Measurements from ENCODE around the gene PUDP. TPM values are rescaled to one million over a fixed set of nuclear protein-coding genes. Genes with fewer than 3 reads are reported as not detected.
"Not testable (repeated sequence)": the region's sequence is repeated elsewhere in the genome, so short reads cannot be mapped to it uniquely, and the experiment has no call there.

The PUDP gene
- polyA plus RNA-seq, 1 donor = 20.5 TPM

DNA sequence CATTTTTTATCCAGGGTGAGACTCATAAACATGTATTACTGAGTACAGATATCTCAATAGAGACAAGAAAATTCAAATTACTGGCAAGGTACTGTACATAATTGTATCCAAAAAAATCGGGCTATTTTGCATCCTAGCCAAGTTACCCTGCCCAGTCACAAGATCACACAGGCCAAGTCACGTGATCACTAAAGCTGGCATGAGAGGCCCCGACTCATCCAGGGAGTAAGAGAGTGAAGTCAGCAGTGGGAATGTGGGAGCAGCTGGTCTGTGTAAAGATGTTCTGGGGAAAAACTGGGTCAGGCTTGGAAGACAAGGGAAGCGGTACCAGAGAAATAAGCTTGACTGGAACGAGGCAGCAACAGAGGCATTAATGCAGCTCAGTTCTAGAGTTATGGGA, 119.7 kb downstream of the PUDP start:
- no peak for DNase-seq

DNA sequence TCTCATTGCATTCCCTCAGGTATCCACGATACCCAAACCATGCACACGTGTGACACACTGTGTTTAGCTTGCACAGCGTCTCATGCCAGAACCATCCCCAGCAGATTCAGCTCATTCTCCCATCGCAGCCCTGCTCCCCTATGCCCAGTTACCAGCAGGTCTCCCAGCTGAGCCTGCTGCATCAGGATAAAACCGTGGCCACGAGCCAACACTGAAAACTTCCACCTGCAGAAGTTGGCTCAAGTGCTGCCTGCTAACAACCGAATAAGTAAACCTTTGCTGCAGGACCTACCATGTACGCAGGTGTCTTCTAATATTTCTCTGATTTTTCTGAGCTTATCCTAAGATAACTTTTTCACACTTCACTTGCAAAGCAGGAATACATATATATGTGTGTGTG, 120.9 kb downstream of the PUDP start:
- DNase-seq = no peak

GRCh38 chrX:7026365-7026764, 121.6 kb downstream of the PUDP start:
- DNase-seq = not testable (repeated sequence)

DNA sequence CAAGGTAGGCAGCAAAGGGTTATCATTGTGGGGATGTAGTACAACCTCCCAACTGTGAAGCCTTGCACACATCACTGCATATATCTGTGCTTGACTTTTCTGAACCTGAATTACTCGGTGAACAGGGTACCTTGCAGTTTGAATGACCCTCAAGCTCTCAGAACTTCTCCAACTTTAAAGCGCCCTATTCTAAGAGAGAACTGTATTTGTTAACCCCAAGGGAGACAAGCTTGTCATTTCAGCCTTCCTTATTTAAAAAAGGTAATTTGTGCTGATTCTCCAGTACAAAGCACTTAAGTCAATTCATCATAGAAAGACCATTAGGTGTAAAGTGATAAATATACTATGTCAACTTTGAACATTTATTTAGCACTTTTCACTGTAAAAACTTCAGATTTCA, 122.5 kb downstream of the PUDP start:
- DNase-seq = no peak

DNA sequence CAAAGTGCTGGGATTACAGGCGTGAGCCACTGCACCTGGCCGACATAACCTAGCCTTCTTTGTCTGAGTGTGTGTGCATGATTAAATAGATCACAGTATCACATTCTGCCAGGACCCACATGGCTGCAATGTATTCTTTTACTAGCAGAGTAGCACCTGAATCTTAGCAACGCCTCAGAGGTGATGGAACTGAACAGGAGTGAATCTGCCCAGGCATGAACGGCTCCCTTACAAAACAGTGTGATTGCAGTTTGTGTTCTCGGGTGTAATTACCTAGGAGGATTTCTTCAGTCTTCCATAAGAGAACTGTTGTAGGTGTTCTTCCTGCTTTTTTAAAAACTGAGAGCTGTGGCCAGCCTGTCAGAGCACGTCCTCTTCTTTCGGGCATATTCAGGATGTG, 123.1 kb downstream of the PUDP start:
- no peak for DNase-seq

DNA sequence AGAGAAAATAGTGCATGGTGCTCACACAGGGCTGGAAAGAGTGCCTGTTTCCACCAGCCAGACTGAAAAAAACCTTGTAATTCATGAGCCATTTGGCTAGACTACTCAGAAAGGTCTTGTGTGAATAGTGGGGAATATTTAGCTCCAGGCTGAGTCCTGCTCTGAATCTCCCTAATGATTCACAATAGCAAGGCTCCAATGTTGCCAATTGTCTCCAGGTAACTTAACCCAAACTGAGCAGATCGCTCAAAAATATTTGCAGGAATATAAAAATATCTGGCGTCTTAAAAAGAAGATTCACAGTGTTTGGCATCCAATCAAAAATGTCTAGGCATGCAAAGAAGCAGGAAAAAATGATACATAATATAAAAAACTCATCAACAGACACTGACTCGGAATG, 125.0 kb downstream of the PUDP start:
- DNase-seq = not testable (repeated sequence)

GRCh38 chrX:7021991-7022390, 126.0 kb downstream of the PUDP start:
- DNase-seq = no peak

- DNase-seq = no peak
Measured at GRCh38 chrX:7019555-7019954, 128.4 kb downstream of the PUDP start.

DNA sequence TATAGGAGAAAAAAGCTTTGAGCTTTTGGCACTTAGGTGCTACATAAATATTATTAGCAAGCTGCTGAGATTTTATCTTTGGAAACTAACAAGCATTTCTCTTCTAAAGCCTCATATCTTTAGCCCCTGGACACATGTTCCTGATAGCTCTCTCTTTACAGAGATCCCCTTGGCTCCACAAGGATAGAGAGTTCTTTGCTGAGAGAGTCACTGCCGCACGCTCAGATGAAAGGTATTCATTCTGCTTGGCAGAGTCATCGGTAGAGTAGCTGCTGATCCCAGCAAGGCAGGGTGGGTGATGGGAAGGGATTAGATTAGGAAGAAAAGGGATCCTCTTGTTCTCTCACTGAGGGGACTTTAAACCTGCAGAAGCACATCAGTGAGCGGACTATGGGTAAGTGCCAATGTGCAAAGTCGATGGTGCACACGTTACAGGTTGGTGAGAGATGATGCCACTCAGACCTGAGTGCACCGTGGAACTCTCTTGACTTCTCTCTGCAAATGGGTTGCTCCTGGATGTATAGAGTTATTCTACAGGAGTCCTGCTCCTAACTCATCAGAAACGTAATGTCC, 135.6 kb downstream of the PUDP start:
- not testable (repeated sequence) for DNase-seq

GRCh38 chrX:7010897-7011296, 137.1 kb downstream of the PUDP start:
- DNase-seq = not testable (repeated sequence)

GRCh38 chrX:7007328-7007727, 140.6 kb downstream of the PUDP start:
- DNase-seq = not testable (repeated sequence)

Other genes with a start within 250 kb of the PUDP start
- gene STS, start 441 bp downstream of the PUDP start, polyA plus RNA-seq (ENCODE audit: insufficient read length) = 6.5 TPM